GM12875 (cell line): ENCODE results near the gene TPRX2.
"Not testable (repeated sequence)": the region's sequence is repeated elsewhere in the genome, so short reads cannot be mapped to it uniquely, and the experiment has no call there.

Experiments used
- H3K4me3 ChIP-seq: one replicate; pipeline ENCODE4 v1.5.1; 2011; ENCODE audit warnings: low read depth, low read length, control low read depth
- TF ChIP-seq, protein P1 (sequence below): IDR thresholded peaks from 2 replicates; pipeline ENCODE4 v1.5.1; 2011; ENCODE audit warnings: low read depth, mild to moderate bottlenecking, control low read depth, inconsistent platforms, low read length, moderate library complexity, borderline replicate concordance; ENCODE audit not compliant: insufficient read depth

Gene TPRX2

DNA sequence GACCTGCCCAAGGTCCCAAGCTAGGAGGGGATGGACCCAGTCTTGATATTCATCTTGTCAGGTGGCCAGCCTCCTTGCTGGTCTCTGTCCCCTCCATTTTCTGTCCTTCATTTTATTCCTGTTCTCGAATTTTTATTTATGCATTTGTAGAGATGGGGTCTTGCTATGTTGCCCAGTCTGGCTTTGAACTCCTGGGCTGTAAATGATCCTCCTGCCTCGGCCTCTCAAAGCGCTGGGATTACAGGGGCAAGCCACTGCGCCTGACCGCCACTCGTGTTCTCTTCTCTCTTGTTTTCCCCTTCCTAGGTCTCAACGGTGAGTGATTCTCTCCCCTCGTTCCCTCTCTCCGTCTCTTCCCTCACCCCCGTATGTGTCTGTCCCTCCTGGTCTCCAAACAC lies 10.6 kb upstream of the TPRX2 start:
- TF ChIP-seq, protein P1, sequence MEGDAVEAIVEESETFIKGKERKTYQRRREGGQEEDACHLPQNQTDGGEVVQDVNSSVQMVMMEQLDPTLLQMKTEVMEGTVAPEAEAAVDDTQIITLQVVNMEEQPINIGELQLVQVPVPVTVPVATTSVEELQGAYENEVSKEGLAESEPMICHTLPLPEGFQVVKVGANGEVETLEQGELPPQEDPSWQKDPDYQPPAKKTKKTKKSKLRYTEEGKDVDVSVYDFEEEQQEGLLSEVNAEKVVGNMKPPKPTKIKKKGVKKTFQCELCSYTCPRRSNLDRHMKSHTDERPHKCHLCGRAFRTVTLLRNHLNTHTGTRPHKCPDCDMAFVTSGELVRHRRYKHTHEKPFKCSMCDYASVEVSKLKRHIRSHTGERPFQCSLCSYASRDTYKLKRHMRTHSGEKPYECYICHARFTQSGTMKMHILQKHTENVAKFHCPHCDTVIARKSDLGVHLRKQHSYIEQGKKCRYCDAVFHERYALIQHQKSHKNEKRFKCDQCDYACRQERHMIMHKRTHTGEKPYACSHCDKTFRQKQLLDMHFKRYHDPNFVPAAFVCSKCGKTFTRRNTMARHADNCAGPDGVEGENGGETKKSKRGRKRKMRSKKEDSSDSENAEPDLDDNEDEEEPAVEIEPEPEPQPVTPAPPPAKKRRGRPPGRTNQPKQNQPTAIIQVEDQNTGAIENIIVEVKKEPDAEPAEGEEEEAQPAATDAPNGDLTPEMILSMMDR = no peak

DNA sequence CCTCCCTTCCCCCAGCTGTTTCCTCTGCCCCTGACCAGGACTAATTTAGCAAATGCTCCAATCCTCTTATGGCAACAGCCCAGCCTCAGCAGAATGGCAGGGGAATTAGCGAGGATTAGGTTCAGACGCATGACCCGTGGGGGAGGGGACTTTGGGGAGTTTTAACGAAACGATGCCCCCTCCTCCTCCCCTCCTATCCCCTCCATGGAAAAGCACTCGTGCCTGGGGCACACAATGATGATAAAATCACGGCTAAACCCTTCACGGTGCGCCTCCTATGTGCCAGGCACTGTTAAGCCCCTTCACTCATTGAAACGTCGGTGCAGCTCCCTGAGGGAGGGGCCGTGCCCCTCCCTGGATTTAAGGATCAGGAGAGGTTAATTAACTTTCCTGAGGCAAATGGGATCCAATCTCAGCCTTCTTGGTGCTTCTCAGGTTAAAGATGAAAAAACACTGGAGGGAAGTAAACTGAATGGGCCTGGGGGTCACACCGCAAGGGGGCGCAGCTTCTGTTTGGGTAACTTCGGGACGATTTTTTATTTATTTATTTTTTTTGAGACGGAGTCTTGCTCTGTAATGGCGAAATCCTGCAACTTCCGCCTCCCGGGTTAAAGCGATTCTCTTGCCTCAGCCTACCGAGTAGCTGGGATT lies 10.1 kb upstream of the TPRX2 start:
- H3K4me3 ChIP-seq = no peak overlapping the region
- TF ChIP-seq, protein P1 = peak; percentile 20; the same call in 1 of the 2 replicates

More for the DNA sequence above, 10.6 kb upstream of the TPRX2 start:
- H3K4me3 ChIP-seq = no peak overlapping the region

- TF ChIP-seq, protein P1 = no peak
- no peak overlapping the region for H3K4me3 ChIP-seq
Measured at GRCh38 chr19:47853003-47853402, 6.0 kb upstream of the TPRX2 start.

- no peak overlapping the region for H3K4me3 ChIP-seq
- TF ChIP-seq, protein P1 = no peak
Measured at GRCh38 chr19:47854459-47854858, 4.6 kb upstream of the TPRX2 start.

DNA sequence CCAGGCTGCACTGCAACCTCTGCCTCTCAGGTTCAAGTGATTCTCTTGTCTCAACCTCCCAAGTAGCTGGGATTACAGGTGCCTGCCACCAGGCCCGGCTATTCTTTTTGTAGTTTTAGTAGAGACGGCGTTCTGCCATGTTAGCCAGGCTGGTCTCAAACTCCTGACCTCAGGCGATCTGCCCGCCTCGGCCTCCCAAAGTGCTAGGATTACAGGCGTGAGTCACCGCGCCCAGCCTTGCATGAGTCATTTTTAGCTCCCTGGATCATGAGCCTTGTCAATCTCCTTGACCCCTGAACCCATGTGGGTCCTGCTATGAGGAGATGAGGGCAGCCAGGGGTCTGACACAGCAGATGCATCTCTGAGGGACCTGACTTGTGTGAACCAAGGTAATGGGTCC lies 804 bp upstream of the TPRX2 start:
- not testable (repeated sequence) for H3K4me3 ChIP-seq

DNA sequence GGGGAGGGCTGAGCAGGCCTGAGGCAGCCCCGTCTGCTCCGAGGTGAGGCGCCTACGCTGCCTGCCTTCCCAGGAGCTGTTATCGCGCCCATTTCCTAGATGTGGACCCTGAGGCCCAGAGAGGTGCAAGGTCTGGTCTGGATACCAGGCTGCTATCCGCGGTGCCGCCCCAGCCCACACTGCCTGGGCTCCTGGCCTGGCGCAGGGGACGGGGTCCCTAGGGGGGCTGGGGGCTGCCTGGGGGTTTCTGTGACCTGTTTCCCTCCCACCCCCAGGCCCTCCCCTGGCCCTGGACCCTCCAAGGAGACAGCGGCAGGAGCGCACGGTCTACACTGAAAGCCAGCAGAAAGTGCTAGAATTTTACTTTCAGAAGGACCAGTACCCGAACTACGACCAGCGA lies 803 bp downstream of the TPRX2 start:
- not testable (repeated sequence) for H3K4me3 ChIP-seq

GRCh38 chr19:47860602-47861297 lies 1.7 kb downstream of the TPRX2 start:
- TF ChIP-seq, protein P1 = no peak
- no peak overlapping the region for H3K4me3 ChIP-seq

GRCh38 chr19:47861630-47862029 lies 2.6 kb downstream of the TPRX2 start:
- TF ChIP-seq, protein P1 = no peak
- no peak overlapping the region for H3K4me3 ChIP-seq
